ENCODE data around the gene KDM5D.

The KDM5D gene

DNA sequence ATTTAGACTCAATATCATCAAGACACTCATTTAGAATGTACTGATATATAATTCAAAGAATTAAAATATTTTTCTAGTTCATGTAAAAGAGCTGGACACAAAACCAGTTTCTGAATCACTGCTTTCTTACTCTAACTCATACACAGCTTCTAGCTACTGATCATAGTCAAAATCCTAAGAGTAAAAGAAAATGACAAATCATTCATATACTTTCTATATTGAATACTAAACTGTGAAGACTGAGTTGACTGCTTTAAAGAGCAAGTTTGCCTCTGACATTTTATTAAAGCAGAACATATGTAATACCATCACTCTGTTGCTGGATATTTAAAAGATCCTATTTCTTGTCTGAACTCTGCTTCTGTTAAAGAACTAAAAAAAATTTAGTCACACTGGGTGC lies 2.4 kb downstream of the KDM5D start:
- ATAC-seq = no peak
- TF ChIP-seq BACH2 (CRISPR knock-in tag; IDR thresholded peaks at IDR 0.05; ENCODE audit: borderline replicate concordance) (no peak), ZNF8 (CRISPR knock-in tag; IDR thresholded peaks at IDR 0.05) (no peak), ARNTL (CRISPR knock-in tag; IDR thresholded peaks at IDR 0.05; ENCODE audit: borderline replicate concordance, low read depth) (no peak), ZNF565 (CRISPR knock-in tag; conservative IDR thresholded peaks at IDR 0.05; ENCODE audit: low read depth) (no peak), CSDC2 (CRISPR knock-in tag; IDR thresholded peaks at IDR 0.05) (no peak), CREB5 (CRISPR knock-in tag; IDR thresholded peaks at IDR 0.05; ENCODE audit: low read depth) (no peak), PPARA (CRISPR knock-in tag; IDR thresholded peaks at IDR 0.05; ENCODE audit: borderline replicate concordance) (no peak), TOX (CRISPR knock-in tag; IDR thresholded peaks at IDR 0.05; ENCODE audit: borderline replicate concordance) (no peak), ZFP3 (CRISPR knock-in tag; IDR thresholded peaks at IDR 0.05) (no peak), CSRNP3 (CRISPR knock-in tag; IDR thresholded peaks at IDR 0.05) (no peak)
- TF ChIP-seq, protein P1, sequence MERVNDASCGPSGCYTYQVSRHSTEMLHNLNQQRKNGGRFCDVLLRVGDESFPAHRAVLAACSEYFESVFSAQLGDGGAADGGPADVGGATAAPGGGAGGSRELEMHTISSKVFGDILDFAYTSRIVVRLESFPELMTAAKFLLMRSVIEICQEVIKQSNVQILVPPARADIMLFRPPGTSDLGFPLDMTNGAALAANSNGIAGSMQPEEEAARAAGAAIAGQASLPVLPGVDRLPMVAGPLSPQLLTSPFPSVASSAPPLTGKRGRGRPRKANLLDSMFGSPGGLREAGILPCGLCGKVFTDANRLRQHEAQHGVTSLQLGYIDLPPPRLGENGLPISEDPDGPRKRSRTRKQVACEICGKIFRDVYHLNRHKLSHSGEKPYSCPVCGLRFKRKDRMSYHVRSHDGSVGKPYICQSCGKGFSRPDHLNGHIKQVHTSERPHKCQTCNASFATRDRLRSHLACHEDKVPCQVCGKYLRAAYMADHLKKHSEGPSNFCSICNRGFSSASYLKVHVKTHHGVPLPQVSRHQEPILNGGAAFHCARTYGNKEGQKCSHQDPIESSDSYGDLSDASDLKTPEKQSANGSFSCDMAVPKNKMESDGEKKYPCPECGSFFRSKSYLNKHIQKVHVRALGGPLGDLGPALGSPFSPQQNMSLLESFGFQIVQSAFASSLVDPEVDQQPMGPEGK (CRISPR knock-in tag; IDR thresholded peaks at IDR 0.05; ENCODE audit: borderline replicate concordance) = no peak
- TF ChIP-seq, protein P2, sequence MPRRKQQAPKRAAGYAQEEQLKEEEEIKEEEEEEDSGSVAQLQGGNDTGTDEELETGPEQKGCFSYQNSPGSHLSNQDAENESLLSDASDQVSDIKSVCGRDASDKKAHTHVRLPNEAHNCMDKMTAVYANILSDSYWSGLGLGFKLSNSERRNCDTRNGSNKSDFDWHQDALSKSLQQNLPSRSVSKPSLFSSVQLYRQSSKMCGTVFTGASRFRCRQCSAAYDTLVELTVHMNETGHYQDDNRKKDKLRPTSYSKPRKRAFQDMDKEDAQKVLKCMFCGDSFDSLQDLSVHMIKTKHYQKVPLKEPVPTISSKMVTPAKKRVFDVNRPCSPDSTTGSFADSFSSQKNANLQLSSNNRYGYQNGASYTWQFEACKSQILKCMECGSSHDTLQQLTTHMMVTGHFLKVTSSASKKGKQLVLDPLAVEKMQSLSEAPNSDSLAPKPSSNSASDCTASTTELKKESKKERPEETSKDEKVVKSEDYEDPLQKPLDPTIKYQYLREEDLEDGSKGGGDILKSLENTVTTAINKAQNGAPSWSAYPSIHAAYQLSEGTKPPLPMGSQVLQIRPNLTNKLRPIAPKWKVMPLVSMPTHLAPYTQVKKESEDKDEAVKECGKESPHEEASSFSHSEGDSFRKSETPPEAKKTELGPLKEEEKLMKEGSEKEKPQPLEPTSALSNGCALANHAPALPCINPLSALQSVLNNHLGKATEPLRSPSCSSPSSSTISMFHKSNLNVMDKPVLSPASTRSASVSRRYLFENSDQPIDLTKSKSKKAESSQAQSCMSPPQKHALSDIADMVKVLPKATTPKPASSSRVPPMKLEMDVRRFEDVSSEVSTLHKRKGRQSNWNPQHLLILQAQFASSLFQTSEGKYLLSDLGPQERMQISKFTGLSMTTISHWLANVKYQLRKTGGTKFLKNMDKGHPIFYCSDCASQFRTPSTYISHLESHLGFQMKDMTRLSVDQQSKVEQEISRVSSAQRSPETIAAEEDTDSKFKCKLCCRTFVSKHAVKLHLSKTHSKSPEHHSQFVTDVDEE (CRISPR knock-in tag; IDR thresholded peaks at IDR 0.05) = no peak

DNA sequence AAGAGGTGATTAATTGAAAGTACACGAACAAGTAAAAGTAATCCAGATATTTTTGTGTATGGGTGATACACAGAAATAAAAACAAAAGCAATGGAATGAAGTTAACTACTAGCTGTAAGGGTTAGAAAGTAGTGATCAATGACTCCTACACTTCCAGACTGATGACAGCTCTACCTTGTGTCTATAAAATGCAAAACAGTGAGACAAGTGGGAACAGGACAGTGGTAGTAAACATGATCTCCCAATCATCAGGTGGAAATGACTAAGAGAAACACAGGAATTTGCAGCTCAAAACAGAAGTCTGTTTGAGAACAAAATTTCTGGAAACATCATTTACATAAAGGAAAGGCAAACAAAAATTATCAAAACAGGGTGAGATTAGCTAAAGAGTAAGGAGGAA lies 10.1 kb downstream of the KDM5D start:
- no peak for TF ChIP-seq RARB (CRISPR knock-in tag; IDR thresholded peaks at IDR 0.05)
- TF ChIP-seq ESRRG (CRISPR knock-in tag; IDR thresholded peaks at IDR 0.05) = no peak
- no peak for TF ChIP-seq ZFP30 (CRISPR knock-in tag; IDR thresholded peaks at IDR 0.05)
- no peak for TF ChIP-seq GLIS3 (CRISPR knock-in tag; IDR thresholded peaks at IDR 0.05)
- TF ChIP-seq, protein P3, sequence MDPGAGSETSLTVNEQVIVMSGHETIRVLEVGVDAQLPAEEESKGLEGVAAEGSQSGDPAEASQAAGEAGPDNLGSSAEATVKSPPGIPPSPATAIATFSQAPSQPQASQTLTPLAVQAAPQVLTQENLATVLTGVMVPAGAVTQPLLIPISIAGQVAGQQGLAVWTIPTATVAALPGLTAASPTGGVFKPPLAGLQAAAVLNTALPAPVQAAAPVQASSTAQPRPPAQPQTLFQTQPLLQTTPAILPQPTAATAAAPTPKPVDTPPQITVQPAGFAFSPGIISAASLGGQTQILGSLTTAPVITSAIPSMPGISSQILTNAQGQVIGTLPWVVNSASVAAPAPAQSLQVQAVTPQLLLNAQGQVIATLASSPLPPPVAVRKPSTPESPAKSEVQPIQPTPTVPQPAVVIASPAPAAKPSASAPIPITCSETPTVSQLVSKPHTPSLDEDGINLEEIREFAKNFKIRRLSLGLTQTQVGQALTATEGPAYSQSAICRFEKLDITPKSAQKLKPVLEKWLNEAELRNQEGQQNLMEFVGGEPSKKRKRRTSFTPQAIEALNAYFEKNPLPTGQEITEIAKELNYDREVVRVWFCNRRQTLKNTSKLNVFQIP (CRISPR knock-in tag; IDR thresholded peaks at IDR 0.05; ENCODE audit: borderline replicate concordance, low read depth) = no peak
- TF ChIP-seq, protein P1 (CRISPR knock-in tag; IDR thresholded peaks at IDR 0.05; ENCODE audit: borderline replicate concordance) = no peak
- no peak for TF ChIP-seq PPARA (CRISPR knock-in tag; IDR thresholded peaks at IDR 0.05; ENCODE audit: borderline replicate concordance)
- no peak for TF ChIP-seq ARNTL (CRISPR knock-in tag; IDR thresholded peaks at IDR 0.05; ENCODE audit: borderline replicate concordance, low read depth)
- no peak for TF ChIP-seq ISL1 (CRISPR knock-in tag; IDR thresholded peaks at IDR 0.05)
- no peak for TF ChIP-seq ZFP3 (CRISPR knock-in tag; IDR thresholded peaks at IDR 0.05)
- no peak for TF ChIP-seq TOX (CRISPR knock-in tag; IDR thresholded peaks at IDR 0.05; ENCODE audit: borderline replicate concordance)
- no peak for ATAC-seq

GRCh38 chrY:19717950-19718349 lies 26.6 kb downstream of the KDM5D start:
- TF ChIP-seq CSRNP3 (CRISPR knock-in tag; IDR thresholded peaks at IDR 0.05) (no peak), ESRRG (CRISPR knock-in tag; IDR thresholded peaks at IDR 0.05) (no peak), GLIS3 (CRISPR knock-in tag; IDR thresholded peaks at IDR 0.05) (no peak), CSDC2 (CRISPR knock-in tag; IDR thresholded peaks at IDR 0.05) (no peak), SNAI2 (CRISPR knock-in tag; IDR thresholded peaks at IDR 0.05) (no peak), TOX (CRISPR knock-in tag; IDR thresholded peaks at IDR 0.05; ENCODE audit: borderline replicate concordance) (no peak), ZC3H10 (CRISPR knock-in tag; IDR thresholded peaks at IDR 0.05) (no peak), ISL1 (CRISPR knock-in tag; IDR thresholded peaks at IDR 0.05) (no peak), ZNF565 (CRISPR knock-in tag; conservative IDR thresholded peaks at IDR 0.05; ENCODE audit: low read depth) (no peak)
- ATAC-seq = no peak

Measured in SK-N-SH treated with all-trans-retinoic acid at 6 μM for 48 hours (cell line).